CD4-positive, alpha-beta T cell treated with Interleukin-15 for 4 hours (primary cell): ENCODE results near the gene AGAP1.

Source experiments
- DNase-seq: peaks from one replicate; pipeline ENCODE4 v3.0.0-alpha.2; 2020; ENCODE audit warnings: low spot score

The AGAP1 gene

GRCh38 chr2:235876099-235876679, 382.3 kb downstream of the AGAP1 start:
- DNase-seq, result no peak

GRCh38 chr2:235877275-235877802, 383.5 kb downstream of the AGAP1 start:
- no peak for DNase-seq

GRCh38 chr2:235879116-235879515, 385.3 kb downstream of the AGAP1 start:
- no peak for DNase-seq

GRCh38 chr2:235883675-235884074, 389.8 kb downstream of the AGAP1 start:
- DNase-seq, result no peak

- no peak for DNase-seq
Measured at GRCh38 chr2:235889302-235889630, 395.4 kb downstream of the AGAP1 start.

- no peak for DNase-seq
Measured at GRCh38 chr2:235893129-235893698, 399.4 kb downstream of the AGAP1 start.

- no peak for DNase-seq
Measured at GRCh38 chr2:235894839-235895238, 401.0 kb downstream of the AGAP1 start.

- DNase-seq, result no peak
Measured at GRCh38 chr2:235896061-235896460, 402.2 kb downstream of the AGAP1 start.

GRCh38 chr2:235897992-235898391, 404.1 kb downstream of the AGAP1 start:
- no peak for DNase-seq

- DNase-seq, result no peak
Measured at GRCh38 chr2:235898766-235899165, 404.9 kb downstream of the AGAP1 start.

- DNase-seq, result no peak
Measured at GRCh38 chr2:235900631-235901030, 406.8 kb downstream of the AGAP1 start.

- DNase-seq, result no peak
Measured at GRCh38 chr2:235901243-235901642, 407.4 kb downstream of the AGAP1 start.

GRCh38 chr2:235903782-235904584, 410.1 kb downstream of the AGAP1 start:
- DNase-seq, result no peak

- no peak for DNase-seq
Measured at GRCh38 chr2:235904585-235904931, 410.7 kb downstream of the AGAP1 start.

- no peak for DNase-seq
Measured at GRCh38 chr2:235908826-235909225, 415.0 kb downstream of the AGAP1 start.

- DNase-seq, result no peak
Measured at GRCh38 chr2:235909358-235909757, 415.5 kb downstream of the AGAP1 start.

- no peak for DNase-seq
Measured at GRCh38 chr2:235910067-235910466, 416.2 kb downstream of the AGAP1 start.

GRCh38 chr2:235911125-235911524, 417.3 kb downstream of the AGAP1 start:
- DNase-seq, result no peak

- no peak for DNase-seq
Measured at GRCh38 chr2:235911633-235912233, 417.9 kb downstream of the AGAP1 start.

- no peak for DNase-seq
Measured at GRCh38 chr2:235914756-235915155, 420.9 kb downstream of the AGAP1 start.

- no peak for DNase-seq
Measured at GRCh38 chr2:235917506-235917905, 423.7 kb downstream of the AGAP1 start.

- DNase-seq, result no peak
Measured at GRCh38 chr2:235918876-235919275, 425.0 kb downstream of the AGAP1 start.
